Neural crest cell (in vitro differentiated cells): ENCODE results near the gene ATXN7. TPM values are rescaled to one million over a fixed set of nuclear protein-coding genes. Genes with fewer than 3 reads are reported as not detected.

Experiments used
- DNase-seq: peaks from one replicate; pipeline ENCODE4 v3.0.0; 2021; ENCODE audit warnings: low read depth, mixed read lengths, low spot score
- H3K27ac Mint-ChIP-seq: one replicate; pipeline ENCODE4 v1.8.0; 2021; ENCODE audit warnings: mild to moderate bottlenecking, mixed read lengths; ENCODE audit not compliant: unreplicated experiment
- H3K27me3 Mint-ChIP-seq: 2 replicates; pipeline ENCODE4 v1.8.0; 2021; ENCODE audit warnings: low read depth, mild to moderate bottlenecking, mixed read lengths
- H3K36me3 Mint-ChIP-seq: 2 replicates; pipeline ENCODE4 v1.8.0; 2021; ENCODE audit warnings: low read depth, mild to moderate bottlenecking, mixed read lengths
- H3K4me1 Mint-ChIP-seq: 2 replicates; pipeline ENCODE4 v1.8.0; 2021; ENCODE audit warnings: mixed read lengths
- H3K4me3 Mint-ChIP-seq: one replicate; pipeline ENCODE4 v1.8.0; 2021; ENCODE audit warnings: mild to moderate bottlenecking, mixed read lengths
- H3K9me3 Mint-ChIP-seq: 2 replicates; pipeline ENCODE4 v1.8.0; 2021; ENCODE audit warnings: mixed read lengths
- total RNA-seq: library from RNA; stranded (reverse); gene quantifications from 2 replicates; pipeline ENCODE4 v1.2.1, GENCODE V29; 2021
- TF ChIP-seq, protein P1 (sequence below): fragments of 200-600 bp; sonication (generic); conservative IDR thresholded peaks from 2 replicates; pipeline ENCODE4 v1.5.0; 2021; ENCODE audit warnings: antibody characterized with exemption, mild to moderate bottlenecking

ATXN7 gene
- total RNA-seq, 1 donor from 2014 or later: 21.7 TPM

DNA sequence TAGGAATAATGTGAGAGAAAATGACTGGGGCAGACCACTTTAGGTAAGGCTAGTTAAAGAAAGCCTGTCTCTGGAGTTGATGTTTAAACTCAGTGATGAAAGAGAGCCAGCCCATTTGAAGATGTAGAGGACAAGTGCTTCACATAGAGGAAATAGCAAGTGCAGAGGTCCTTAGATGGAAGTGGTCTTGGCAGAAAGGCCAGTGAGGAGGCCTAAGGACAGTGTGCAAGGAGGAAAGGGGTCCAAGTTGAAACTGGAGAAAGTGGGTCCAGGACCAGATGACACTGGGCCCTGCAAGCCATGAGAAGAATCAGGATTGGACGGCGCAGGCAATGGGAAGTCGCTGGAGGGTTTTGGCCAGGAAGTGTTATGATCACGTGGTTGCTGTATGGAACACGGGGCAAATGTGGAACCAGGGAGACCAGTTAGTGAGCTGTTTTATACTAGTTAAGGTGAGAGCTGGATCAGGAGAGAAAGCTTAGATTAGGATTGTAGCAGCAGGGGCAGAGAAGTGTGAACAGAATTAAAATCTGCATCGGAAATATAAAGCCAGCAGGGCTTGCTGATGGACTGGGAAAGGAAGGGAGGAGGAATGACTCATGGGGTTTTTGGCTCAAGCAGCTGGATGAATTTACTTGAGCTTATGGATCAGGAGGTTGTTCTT, 96.5 kb downstream of the ATXN7 start:
- H3K27me3 Mint-ChIP-seq: no peaks in the 10 kb centered on the region
- H3K36me3 Mint-ChIP-seq: peaks cover 2% of the 10 kb centered on the region
- peak overlapping the region; percentile 30 for H3K27ac Mint-ChIP-seq
- no peaks in the 10 kb centered on the region for H3K9me3 Mint-ChIP-seq
- H3K4me3 Mint-ChIP-seq: no peak overlapping the region
- TF ChIP-seq, protein P1, sequence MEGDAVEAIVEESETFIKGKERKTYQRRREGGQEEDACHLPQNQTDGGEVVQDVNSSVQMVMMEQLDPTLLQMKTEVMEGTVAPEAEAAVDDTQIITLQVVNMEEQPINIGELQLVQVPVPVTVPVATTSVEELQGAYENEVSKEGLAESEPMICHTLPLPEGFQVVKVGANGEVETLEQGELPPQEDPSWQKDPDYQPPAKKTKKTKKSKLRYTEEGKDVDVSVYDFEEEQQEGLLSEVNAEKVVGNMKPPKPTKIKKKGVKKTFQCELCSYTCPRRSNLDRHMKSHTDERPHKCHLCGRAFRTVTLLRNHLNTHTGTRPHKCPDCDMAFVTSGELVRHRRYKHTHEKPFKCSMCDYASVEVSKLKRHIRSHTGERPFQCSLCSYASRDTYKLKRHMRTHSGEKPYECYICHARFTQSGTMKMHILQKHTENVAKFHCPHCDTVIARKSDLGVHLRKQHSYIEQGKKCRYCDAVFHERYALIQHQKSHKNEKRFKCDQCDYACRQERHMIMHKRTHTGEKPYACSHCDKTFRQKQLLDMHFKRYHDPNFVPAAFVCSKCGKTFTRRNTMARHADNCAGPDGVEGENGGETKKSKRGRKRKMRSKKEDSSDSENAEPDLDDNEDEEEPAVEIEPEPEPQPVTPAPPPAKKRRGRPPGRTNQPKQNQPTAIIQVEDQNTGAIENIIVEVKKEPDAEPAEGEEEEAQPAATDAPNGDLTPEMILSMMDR: no peak
- H3K4me1 Mint-ChIP-seq: peaks cover 21% of the 10 kb centered on the region
- no peak for DNase-seq

- no peak for DNase-seq
- H3K36me3 Mint-ChIP-seq: no peaks in the 10 kb centered on the region
- H3K9me3 Mint-ChIP-seq: no peaks in the 10 kb centered on the region
- peaks cover 22% of the 10 kb centered on the region for H3K4me1 Mint-ChIP-seq
- no peak overlapping the region for H3K27ac Mint-ChIP-seq
- H3K4me3 Mint-ChIP-seq: no peak overlapping the region
- no peaks in the 10 kb centered on the region for H3K27me3 Mint-ChIP-seq
- TF ChIP-seq, protein P1: peak; percentile 77
Observed at GRCh38 chr3:63961891-63962290, 98.2 kb downstream of the ATXN7 start.

DNA sequence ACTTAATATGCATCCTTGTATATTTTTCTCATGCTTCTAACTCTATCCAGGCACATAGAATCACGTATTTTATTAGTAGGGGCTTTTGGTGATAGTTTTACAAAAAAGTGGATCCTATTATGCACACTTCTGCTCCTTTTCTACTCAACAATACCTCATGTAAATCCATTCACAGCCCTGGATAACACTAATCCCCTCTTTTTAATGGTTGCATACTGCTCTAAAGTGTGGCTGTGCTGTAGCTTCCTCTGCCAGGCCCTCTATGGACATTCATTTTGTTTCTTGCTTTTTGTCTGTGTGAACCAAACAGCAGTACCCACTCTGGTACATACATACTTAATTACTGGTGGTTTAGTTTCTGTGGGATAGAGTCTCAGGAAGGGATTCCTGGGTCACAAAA, 99.8 kb downstream of the ATXN7 start:
- Mint-ChIP-seq H3K27ac (no peak overlapping the region), H3K9me3 (no peaks in the 10 kb centered on the region), H3K27me3 (no peaks in the 10 kb centered on the region), H3K4me3 (no peak overlapping the region), H3K36me3 (no peaks in the 10 kb centered on the region), H3K4me1 (peaks cover 33% of the 10 kb centered on the region)
- TF ChIP-seq, protein P1: no peak
- DNase-seq: no peak

DNA sequence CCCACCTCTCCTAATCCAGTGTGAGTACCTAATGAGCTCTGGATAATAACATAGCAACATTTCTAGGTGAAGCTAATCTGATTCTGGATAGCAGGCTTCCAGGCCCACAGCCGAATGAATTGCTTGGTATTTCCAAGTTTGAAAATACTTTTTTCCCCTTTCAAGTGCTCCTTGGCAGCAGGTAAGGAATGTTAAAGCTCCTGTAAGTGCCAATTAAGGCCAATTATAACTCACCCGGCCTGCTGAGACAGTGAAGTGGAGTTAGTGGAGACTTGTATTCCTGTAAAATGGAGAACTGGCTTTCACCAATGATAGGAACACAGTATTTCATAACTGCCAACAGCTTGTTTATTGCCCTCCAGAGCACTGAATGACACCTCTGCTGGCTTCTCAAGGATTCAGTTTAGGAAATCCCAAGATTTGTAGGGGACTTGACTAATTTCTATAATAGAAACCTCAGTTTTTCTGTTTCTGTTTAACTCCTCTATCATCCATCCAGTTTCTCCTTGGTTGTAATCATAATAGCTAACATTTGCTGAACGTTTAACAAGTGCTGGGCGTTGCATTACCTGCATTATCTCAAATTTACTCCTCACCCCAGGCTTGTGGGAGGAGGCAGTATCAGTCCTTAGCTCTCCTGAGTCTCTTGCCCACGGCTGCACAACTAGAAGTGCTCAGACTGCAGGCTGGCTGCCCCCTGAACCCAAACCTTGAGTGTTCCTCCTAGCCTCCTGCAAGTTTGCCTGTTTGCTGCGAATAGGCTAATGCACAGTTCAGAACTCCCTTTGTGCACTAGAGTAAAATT, 101.2 kb downstream of the ATXN7 start:
- TF ChIP-seq, protein P1: no peak
- DNase-seq: no peak
- Mint-ChIP-seq H3K4me3 (no peak overlapping the region), H3K27me3 (no peaks in the 10 kb centered on the region), H3K4me1 (peaks cover 45% of the 10 kb centered on the region), H3K9me3 (no peaks in the 10 kb centered on the region), H3K36me3 (no peaks in the 10 kb centered on the region), H3K27ac (no peak overlapping the region)

DNA sequence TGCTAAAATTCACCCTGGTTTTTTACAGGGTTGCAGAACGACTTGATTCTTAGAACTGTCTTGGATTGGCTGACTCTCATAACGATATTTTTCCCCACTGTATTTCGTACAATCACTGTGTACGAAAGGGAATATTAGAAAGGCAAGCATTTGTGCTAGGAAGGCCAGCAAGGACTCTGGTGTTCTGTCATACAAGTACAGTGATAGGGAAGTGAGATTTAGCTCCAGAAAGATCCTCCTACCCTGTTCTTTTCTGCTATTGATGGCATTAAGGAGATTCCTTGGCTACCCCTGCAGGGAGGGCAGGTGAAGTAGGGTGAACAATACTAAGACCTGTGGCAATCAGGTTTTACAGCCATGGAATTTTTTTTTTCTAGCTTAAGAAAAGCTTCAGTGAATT, 102.3 kb downstream of the ATXN7 start:
- Mint-ChIP-seq H3K9me3 (no peaks in the 10 kb centered on the region), H3K27ac (no peak overlapping the region), H3K4me3 (no peak overlapping the region), H3K4me1 (peaks cover 49% of the 10 kb centered on the region), H3K36me3 (no peaks in the 10 kb centered on the region), H3K27me3 (no peaks in the 10 kb centered on the region)
- DNase-seq: no peak
- TF ChIP-seq, protein P1: no peak
